NCI-H1694 treated with DMSO at 0.1 percent for 48 hours (cell line): ENCODE measurements around the gene ROM1.
"Not testable (repeated sequence)": the region's sequence is repeated elsewhere in the genome, so short reads cannot be mapped to it uniquely, and the experiment has no call there.

ENCODE experiments used
- DNase-seq: peaks from one replicate; lab custom pipeline; 2025; lab: John Stamatoyannopoulos, UW

The ROM1 gene

DNA sequence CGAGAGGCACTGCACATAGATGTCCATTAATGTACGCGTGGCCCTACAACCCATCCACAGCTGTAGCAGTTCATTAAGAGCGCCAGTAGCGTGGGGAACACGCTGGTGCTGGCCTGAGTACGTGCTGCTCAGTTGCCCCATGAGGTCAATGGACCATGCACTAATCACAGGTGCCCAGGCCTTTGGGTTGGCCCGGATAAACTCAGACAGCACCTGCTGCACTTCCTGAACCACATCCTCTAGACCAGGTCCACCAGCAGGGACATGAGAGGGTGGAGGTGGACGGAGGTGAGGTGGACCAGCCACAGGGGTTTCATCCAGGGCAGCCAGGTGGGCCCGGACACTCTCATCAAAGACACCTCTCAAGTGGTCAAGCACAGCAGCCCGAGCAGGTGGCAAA is 36.4 kb downstream of the ROM1 start:
- no peak for DNase-seq

DNA sequence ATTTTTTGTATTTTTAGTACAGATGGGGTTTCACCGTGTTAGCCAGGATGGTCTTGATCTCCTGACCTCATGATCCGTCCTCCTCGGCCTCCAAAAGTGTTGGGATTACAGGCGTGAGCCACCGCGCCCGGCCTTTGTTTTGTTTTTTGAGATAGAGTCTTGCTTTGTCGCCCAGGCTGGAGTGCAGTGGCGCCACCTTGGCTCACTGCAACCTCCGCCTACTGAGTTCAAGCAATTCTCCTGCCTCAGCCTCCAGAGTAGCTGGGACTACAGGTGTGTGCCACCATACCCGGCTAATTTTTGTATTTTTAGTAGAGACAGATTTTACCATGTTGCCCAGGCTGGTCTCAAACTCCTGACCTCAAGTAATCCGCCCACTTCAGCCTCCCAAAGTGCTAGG is 37.2 kb downstream of the ROM1 start:
- DNase-seq: not testable (repeated sequence)

DNA sequence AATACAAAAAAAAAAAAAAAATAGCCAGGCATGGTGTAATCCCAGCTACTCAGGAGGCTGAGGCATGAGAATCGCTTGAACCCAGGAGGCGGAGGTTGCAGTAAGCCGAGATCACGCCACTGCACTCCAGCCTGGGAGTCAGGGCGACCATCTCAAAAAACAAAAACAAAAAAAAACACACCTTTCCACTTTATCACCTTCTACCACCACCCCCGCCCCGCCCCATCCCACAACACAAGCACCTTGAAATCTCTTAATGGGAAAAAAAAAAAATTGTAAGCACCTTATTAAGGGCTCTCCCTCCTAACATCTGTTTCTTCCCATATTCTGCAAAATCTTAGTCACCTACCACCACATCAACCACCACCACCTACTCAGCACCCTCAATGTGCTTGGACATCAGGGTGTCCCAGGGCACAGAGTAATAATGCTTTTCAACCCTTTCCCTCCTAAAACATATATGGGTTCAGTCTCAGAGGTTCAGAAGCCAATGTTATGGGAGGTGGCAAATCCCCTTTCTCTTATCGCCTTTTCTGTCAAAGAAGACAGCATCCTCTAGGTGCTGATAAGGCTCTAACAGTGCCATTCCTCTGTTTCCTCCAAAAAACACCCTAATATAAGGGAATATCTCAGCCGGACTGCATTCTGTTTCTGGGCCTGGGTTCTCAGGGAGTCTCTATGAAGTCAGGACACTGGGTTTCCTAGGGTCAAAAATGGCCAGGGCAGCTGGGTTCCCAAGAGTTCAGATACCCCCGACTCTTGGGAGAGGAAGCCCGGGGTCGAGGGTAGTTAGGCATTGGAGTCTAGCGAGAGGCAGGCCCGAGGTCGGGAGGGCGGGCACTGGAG is 39.3 kb downstream of the ROM1 start:
- DNase-seq: no peak

DNA sequence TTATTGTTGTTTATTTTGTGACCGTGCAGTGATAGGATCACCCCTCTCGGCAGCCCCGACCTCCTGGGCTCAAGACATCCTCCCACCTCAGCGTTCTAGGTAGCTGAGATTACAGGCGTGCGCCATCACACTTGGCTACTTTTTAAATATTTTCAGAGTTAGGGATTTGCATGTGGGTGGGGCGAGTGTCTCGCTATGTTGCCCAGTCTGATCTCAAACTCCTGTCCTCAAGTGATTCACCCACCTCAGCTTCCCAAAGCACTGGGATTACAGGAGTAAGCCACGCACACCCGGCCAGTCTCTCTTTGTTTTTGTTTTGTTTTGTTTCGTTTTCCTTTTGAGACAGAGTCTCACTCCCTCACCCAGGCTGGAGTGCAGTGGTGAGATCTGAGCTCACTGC is 41.2 kb downstream of the ROM1 start:
- no peak for DNase-seq

DNA sequence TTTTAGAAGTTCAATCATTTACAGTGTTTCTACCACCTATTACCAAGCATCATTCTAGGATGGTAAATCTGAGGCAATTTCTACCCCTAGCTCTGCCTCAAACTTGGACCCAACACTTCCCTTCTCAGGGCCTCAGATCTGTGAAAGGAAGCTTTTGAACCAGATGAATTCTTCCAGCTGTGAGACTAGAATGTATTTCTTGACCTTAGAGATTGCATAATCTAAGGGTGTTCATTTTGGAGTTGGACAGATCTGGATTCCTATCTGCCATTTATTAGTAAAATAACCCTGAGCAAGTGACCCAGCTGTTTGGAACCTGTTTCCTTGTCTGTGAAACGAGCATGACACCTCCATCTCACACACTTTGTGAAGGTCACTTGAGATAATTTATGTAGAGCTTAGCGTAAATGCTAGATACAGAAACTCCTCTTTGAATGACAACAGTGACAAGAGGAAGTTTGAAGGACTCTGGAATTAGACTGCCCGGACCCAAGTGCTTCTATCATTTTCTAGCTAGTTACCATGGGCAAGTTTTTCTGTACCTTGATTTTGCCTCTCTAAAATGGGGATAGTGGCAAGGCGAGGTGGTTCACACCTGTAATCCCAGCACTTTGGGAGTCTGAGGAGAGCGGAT is 43.9 kb downstream of the ROM1 start:
- no peak for DNase-seq

DNA sequence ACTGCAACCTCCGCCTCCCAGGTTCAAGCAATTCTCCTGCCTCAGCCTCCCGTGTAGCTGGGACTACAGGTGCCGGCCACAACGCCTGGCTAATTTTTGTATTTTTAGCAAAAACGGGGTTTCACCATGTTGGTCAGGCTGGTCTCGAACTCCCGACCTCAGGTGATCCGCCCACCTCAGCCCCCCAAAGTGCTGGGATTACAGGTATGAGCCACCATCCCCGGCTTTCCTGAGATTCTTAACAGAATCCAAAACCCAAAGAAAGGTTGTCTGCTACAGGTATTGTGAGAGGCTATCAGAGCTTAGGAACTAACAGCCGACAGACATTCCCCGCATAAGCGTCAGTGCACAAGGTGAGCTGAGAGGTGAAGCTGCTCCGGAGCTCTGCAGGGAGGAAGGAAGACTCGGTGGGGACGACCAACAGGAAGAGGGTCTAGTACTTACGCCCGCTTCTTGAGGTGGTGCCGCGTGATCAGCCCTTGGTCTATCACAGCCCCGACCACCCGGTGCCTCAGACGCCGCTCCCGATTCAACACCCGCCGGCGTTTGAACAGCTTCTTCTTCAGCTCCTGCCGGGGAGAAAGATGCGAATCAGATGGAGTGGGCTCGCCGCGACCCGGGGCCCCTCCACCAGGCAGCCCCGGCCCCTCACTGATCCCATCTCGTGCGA is 51.5 kb downstream of the ROM1 start:
- peak; percentile 40 for DNase-seq
